ENCODE data around the gene DPEP3.

DNA sequence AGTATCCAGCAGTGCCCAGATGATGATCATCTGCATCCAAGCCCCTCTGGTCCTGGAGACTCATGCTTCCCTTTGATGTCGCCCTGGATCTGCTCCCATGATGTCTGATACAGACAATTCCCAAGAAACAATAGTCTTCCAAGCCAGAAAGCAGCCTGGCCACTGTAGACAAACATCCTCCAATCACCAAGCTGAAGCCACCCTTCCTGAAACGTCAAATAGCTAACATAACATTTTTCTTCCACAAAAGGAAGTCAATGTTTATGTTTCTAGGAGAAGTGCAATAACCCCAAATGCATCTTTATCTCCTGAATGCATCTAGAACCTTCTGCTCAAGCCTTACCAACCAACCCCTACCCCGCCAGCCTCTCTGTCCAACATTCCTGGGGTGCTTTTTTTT, 20.2 kb upstream of the DPEP3 start:
- TF ChIP-seq, protein P1, sequence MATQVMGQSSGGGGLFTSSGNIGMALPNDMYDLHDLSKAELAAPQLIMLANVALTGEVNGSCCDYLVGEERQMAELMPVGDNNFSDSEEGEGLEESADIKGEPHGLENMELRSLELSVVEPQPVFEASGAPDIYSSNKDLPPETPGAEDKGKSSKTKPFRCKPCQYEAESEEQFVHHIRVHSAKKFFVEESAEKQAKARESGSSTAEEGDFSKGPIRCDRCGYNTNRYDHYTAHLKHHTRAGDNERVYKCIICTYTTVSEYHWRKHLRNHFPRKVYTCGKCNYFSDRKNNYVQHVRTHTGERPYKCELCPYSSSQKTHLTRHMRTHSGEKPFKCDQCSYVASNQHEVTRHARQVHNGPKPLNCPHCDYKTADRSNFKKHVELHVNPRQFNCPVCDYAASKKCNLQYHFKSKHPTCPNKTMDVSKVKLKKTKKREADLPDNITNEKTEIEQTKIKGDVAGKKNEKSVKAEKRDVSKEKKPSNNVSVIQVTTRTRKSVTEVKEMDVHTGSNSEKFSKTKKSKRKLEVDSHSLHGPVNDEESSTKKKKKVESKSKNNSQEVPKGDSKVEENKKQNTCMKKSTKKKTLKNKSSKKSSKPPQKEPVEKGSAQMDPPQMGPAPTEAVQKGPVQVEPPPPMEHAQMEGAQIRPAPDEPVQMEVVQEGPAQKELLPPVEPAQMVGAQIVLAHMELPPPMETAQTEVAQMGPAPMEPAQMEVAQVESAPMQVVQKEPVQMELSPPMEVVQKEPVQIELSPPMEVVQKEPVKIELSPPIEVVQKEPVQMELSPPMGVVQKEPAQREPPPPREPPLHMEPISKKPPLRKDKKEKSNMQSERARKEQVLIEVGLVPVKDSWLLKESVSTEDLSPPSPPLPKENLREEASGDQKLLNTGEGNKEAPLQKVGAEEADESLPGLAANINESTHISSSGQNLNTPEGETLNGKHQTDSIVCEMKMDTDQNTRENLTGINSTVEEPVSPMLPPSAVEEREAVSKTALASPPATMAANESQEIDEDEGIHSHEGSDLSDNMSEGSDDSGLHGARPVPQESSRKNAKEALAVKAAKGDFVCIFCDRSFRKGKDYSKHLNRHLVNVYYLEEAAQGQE (IDR thresholded peaks at IDR 0.05; ENCODE audit: insufficient read depth in 1 of 2, low read depth in 2 of 2, low read length in 2 of 2), result no peak
- TF ChIP-seq POLR2AphosphoS5 (IDR thresholded peaks at IDR 0.05; ENCODE audit: low read depth, low read length) (no peak), TAF1 (IDR thresholded peaks at IDR 0.05; ENCODE audit: borderline replicate concordance, insufficient read depth, low read length) (no peak)
